CD14-positive monocyte (primary cell): Measurements from ENCODE around the gene PRR9. TPM values are rescaled to one million over a fixed set of nuclear protein-coding genes. Genes with fewer than 3 reads are reported as not detected.

Experiments used
- DNase-seq, 3 donors: peaks; one replicate each; pipeline ENCODE4 v3.0.0-alpha.2; 2011 to 2022
- H2AFZ ChIP-seq: 2 replicates; pipeline ENCODE4 v1.6.0; 2012; ENCODE audit warnings: mild to moderate bottlenecking, low read depth, low read length, inconsistent platforms; ENCODE audit not compliant: insufficient read depth, poor library complexity, severe bottlenecking
- H3K27ac ChIP-seq, 2 donors: 1 replicate in 1 of 2; 2 replicates in 1 of 2; pipeline ENCODE4 v1.5.1; 2012 to 2013; ENCODE audit warnings: low read length in 2 of 2, control low read depth in 1 of 2, inconsistent platforms in 1 of 2, low read depth in 1 of 2, mild to moderate bottlenecking in 1 of 2
- H3K27me3 ChIP-seq, 2 donors: one replicate each; pipeline versions ENCODE4 v1.6.0 to v1.6.1; 2011 to 2013; ENCODE audit warnings: low read length in 2 of 2; ENCODE audit not compliant: control insufficient read depth in 2 of 2, insufficient read depth in 2 of 2
- H3K36me3 ChIP-seq, 2 donors: replicated peaks in 1 of 2; 1 replicate in 1 of 2; 2 replicates in 1 of 2; pipeline versions ENCODE4 v1.5.1 to v1.6.1; 2012 to 2013; ENCODE audit warnings: low read length in 2 of 2, control low read depth in 1 of 2, inconsistent platforms in 1 of 2, mild to moderate bottlenecking in 1 of 2; ENCODE audit not compliant: insufficient read depth in 2 of 2, control insufficient read depth in 1 of 2
- H3K4me1 ChIP-seq, 2 donors: 1 replicate in 1 of 2; 2 replicates in 1 of 2; pipeline versions ENCODE4 v1.5.1 to v1.6.1; 2012 to 2013; ENCODE audit warnings: low read length in 2 of 2, control low read depth in 1 of 2, inconsistent platforms in 1 of 2, mild to moderate bottlenecking in 1 of 2, moderate library complexity in 1 of 2; ENCODE audit not compliant: insufficient read depth in 2 of 2, control insufficient read depth in 1 of 2
- H3K4me2 ChIP-seq: replicated peaks from 2 replicates; pipeline ENCODE3; 2012; ENCODE audit warnings: low read length, moderate library complexity, mild to moderate bottlenecking; ENCODE audit not compliant: poor library complexity, severe bottlenecking; ENCODE audit errors: extremely low read depth
- H3K4me3 ChIP-seq, 3 experiments: fragments of 200-600 bp in 1 of 3; sonication (generic) in 1 of 3; replicated peaks in 1 of 3; 1 replicate in 2 of 3; 2 replicates in 1 of 3; pipeline ENCODE4 v1.5.1; 2011 to 2013; ENCODE audit warnings: low read length in 3 of 3, mild to moderate bottlenecking in 3 of 3, control low read depth in 2 of 3, low read depth in 2 of 3, inconsistent platforms in 1 of 3, moderate library complexity in 1 of 3
- H3K79me2 ChIP-seq: 2 replicates; pipeline ENCODE4 v1.6.0; 2012; ENCODE audit warnings: mild to moderate bottlenecking, control low read depth, inconsistent platforms, low read length, moderate library complexity; ENCODE audit not compliant: insufficient read depth
- H3K9ac ChIP-seq: 2 replicates; pipeline ENCODE4 v1.6.0; 2017; ENCODE audit warnings: low read length, mild to moderate bottlenecking; ENCODE audit not compliant: insufficient read depth, poor library complexity, severe bottlenecking
- H3K9me3 ChIP-seq, 2 donors: replicated peaks in 1 of 2; 1 replicate in 1 of 2; 2 replicates in 1 of 2; pipeline versions ENCODE4 v1.5.1 to v1.6.1; 2012 to 2013; ENCODE audit warnings: low read length in 2 of 2, control low read depth in 1 of 2; ENCODE audit not compliant: control insufficient read depth in 1 of 2, insufficient read depth in 1 of 2
- H4K20me1 ChIP-seq: 2 replicates; pipeline ENCODE4 v1.6.0; 2012; ENCODE audit warnings: mild to moderate bottlenecking, low read length, control low read depth, moderate library complexity; ENCODE audit not compliant: insufficient read depth
- H3K27ac Mint-ChIP-seq, 7 donors: one replicate each; pipeline ENCODE4 v1.8.0; 2020; ENCODE audit warnings: mild to moderate bottlenecking in 7 of 7, mixed read lengths in 7 of 7, moderate library complexity in 6 of 7, inconsistent platforms in 2 of 7
- H3K27me3 Mint-ChIP-seq, 3 donors: one replicate each; pipeline ENCODE4 v1.8.0; 2021 to 2022; ENCODE audit warnings: low read depth in 3 of 3, mild to moderate bottlenecking in 3 of 3, mixed read lengths in 3 of 3, moderate library complexity in 3 of 3, inconsistent platforms in 1 of 3
- H3K36me3 Mint-ChIP-seq, 2 donors: one replicate each; pipeline ENCODE4 v1.8.0; 2020; ENCODE audit warnings: mixed read lengths in 2 of 2, inconsistent platforms in 1 of 2, mild to moderate bottlenecking in 1 of 2
- H3K4me1 Mint-ChIP-seq: one replicate; pipeline ENCODE4 v1.8.0; 2020; ENCODE audit warnings: mild to moderate bottlenecking, mixed read lengths
- H3K4me3 Mint-ChIP-seq, 2 donors: one replicate each; pipeline ENCODE4 v1.8.0; 2020; ENCODE audit warnings: mild to moderate bottlenecking in 2 of 2, mixed read lengths in 2 of 2, moderate library complexity in 1 of 2
- H3K9me3 Mint-ChIP-seq, 7 donors: one replicate each; pipeline ENCODE4 v1.8.0; 2020 to 2022; ENCODE audit warnings: mixed read lengths in 7 of 7, mild to moderate bottlenecking in 6 of 7, moderate library complexity in 6 of 7, inconsistent platforms in 2 of 7
- WGBS: methylation state at CpG from one replicate; pipeline ENCODE4 v1.1.5; 2013; ENCODE audit warnings: missing lambda C conversion rate; ENCODE audit not compliant: insufficient coverage; 5-methylcytosine and 5-hydroxymethylcytosine counted together
- intact Hi-C, 2 donors: fragments of 100-400 bp; cut with micrococcal nuclease; formaldehyde crosslinking; loops; one replicate each; pipeline versions ENCODE4 v1.15.0 to v1.15.1; 2023
- polyA minus RNA-seq: library from RNA; depleted of rRNA, polyadenylated mRNA; stranded (reverse); fragments of >200 nt; gene quantifications from 2 replicates; pipeline ENCODE4 v1.2.3, GENCODE V29; 2012
- polyA plus RNA-seq, 3 donors: library from polyadenylated mRNA; depleted of rRNA in 1 of 3; unstranded in 2 of 3; stranded (reverse) in 1 of 3; fragments of 300-500 nt in 2 of 3; fragments of >200 nt in 1 of 3; fragmentation: Illumina TruSeq in 2 of 3; gene quantifications; 1 replicate in 2 of 3; 2 replicates in 1 of 3; pipeline ENCODE4 v1.2.3, GENCODE V29; 2012 to 2021
- total RNA-seq, 12 experiments: library from RNA in 1 of 12; stranded (reverse) in 1 of 12; fragments of 120-200 nt in 1 of 12; gene quantifications; one replicate each; pipeline ENCODE4 v1.2.4 and lab custom pipeline; 2013 to 2026; ENCODE audit warnings: mixed read lengths in 6 of 12, inconsistent platforms in 1 of 12
- TF ChIP-seq, protein P1 (sequence below): fragments of 200-600 bp; IDR thresholded peaks from one replicate; pipeline ENCODE4 v1.8.0; 2022; ENCODE audit warnings: antibody characterized with exemption, mild to moderate bottlenecking

Gene PRR9
- not detected for total RNA-seq (2013)
- polyA plus RNA-seq (not detected), polyA minus RNA-seq (not detected in 2 replicates), total RNA-seq (lab: John Stamatoyannopoulos, UW) (0 to 0.45 (median 0) reads per million in 11 experiments)

GRCh38 chr1:153217212-153217611 lies at the start of gene PRR9:
TSS of gene PRR9 (plus strand) at chr1:153217584. CDS start at chr1:153218145, 561 bp downstream.
- 92% methylated on average over 2 of the region's 3 CpGs for WGBS
- H3K36me3 Mint-ChIP-seq: no peaks in the 10 kb centered on the region

DNA sequence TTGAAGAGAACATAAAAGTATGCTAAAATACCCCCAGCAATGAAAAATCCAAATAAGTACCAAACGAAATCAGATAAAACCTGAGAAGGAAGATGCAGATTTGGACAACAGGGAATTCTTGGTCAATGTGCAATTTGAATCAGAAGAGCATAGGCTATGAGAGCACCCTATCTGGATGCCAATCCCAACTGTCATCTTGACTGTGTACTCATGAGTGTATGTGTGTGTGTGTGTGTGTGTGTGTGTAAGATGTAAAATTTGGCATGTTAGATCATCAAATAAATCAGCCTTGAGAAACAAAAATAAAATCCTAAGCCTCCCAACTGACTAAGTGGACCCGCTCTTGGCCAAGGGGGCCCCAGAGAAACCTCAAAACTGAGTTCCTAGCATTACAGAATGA lies 48.7 kb upstream of the PRR9 start:
- Mint-ChIP-seq H3K27ac (no peak overlapping the region), H3K4me3 (no peak overlapping the region), H3K9me3 (peaks cover 0 to 4% (median 0%) of the 10 kb centered on the region in 7 donors), H3K27me3 (peaks cover 7 to 25% (median 17%) of the 10 kb centered on the region in 3 donors), H3K4me1 (no peaks in the 10 kb centered on the region), H3K36me3 (no peaks in the 10 kb centered on the region)
- DNase-seq: no peak
- Histone ChIP-seq H3K4me3 (no peak overlapping the region), H3K27ac (no peak overlapping the region), H3K36me3 (no peaks in the 10 kb centered on the region), H3K9me3 (no peaks in the 10 kb centered on the region), H3K79me2 (no peaks in the 10 kb centered on the region), H3K9ac (no peak overlapping the region), H2AFZ (no peak overlapping the region), H3K4me1 (no peaks in the 10 kb centered on the region), H3K4me2 (no peak overlapping the region), H4K20me1 (no peaks in the 10 kb centered on the region), H3K27me3 (no peaks in the 10 kb centered on the region)
- TF ChIP-seq, protein P1, sequence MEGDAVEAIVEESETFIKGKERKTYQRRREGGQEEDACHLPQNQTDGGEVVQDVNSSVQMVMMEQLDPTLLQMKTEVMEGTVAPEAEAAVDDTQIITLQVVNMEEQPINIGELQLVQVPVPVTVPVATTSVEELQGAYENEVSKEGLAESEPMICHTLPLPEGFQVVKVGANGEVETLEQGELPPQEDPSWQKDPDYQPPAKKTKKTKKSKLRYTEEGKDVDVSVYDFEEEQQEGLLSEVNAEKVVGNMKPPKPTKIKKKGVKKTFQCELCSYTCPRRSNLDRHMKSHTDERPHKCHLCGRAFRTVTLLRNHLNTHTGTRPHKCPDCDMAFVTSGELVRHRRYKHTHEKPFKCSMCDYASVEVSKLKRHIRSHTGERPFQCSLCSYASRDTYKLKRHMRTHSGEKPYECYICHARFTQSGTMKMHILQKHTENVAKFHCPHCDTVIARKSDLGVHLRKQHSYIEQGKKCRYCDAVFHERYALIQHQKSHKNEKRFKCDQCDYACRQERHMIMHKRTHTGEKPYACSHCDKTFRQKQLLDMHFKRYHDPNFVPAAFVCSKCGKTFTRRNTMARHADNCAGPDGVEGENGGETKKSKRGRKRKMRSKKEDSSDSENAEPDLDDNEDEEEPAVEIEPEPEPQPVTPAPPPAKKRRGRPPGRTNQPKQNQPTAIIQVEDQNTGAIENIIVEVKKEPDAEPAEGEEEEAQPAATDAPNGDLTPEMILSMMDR: no peak
- intact Hi-C loops: no loop called here
- no CpG with 5 or more reads among the region's 2 CpGs for WGBS

More at GRCh38 chr1:153217212-153217611, at the start of gene PRR9:
- Mint-ChIP-seq H3K4me1 (no peaks in the 10 kb centered on the region), H3K27me3 (peaks cover 10 to 35% (median 11%) of the 10 kb centered on the region in 3 donors), H3K9me3 (no peaks in the 10 kb centered on the region), H3K27ac (no peak within 1 kb of the TSS), H3K4me3 (no peak within 1 kb of the TSS)
- Histone ChIP-seq H3K36me3 (no peaks in the 10 kb centered on the region), H3K9me3 (no peaks in the 10 kb centered on the region), H4K20me1 (no peaks in the 10 kb centered on the region), H3K4me3 (no peak within 1 kb of the TSS), H3K27ac (no peak within 1 kb of the TSS), H3K27me3 (peaks cover 0 to 6% of the 10 kb centered on the region in 2 donors), H3K79me2 (no peaks in the 10 kb centered on the region), H3K4me2 (no peak within 1 kb of the TSS), H2AFZ (no peak within 1 kb of the TSS), H3K9ac (no peak within 1 kb of the TSS), H3K4me1 (no peaks in the 10 kb centered on the region)
- TF ChIP-seq, protein P1: no peak
- intact Hi-C loops: no loop called here
- no peak for DNase-seq
